Kasumi-1 (cell line): ENCODE measurements around the gene MAD1L1.

Experiments
- DNase-seq, 2 experiments: peaks; one replicate each; lab custom pipeline; 2025; lab: John Stamatoyannopoulos, UW

Gene MAD1L1

GRCh38 chr7:1787241-1787640 is 445.5 kb downstream of the MAD1L1 start:
- no peak for DNase-seq

- DNase-seq, result no peak
Observed at GRCh38 chr7:1785839-1786238, 446.9 kb downstream of the MAD1L1 start.

- no peak for DNase-seq
Observed at GRCh38 chr7:1781369-1781768, 451.4 kb downstream of the MAD1L1 start.

- no peak for DNase-seq
Observed at GRCh38 chr7:1779445-1779844, 453.3 kb downstream of the MAD1L1 start.

- no peak for DNase-seq
Observed at GRCh38 chr7:1777122-1777521, 455.6 kb downstream of the MAD1L1 start.

GRCh38 chr7:1775389-1775788 is 457.4 kb downstream of the MAD1L1 start:
- no peak for DNase-seq

- no peak for DNase-seq
Observed at GRCh38 chr7:1770331-1770730, 462.4 kb downstream of the MAD1L1 start.

GRCh38 chr7:1769286-1770200 is 463.2 kb downstream of the MAD1L1 start:
- DNase-seq, result no peak

- no peak for DNase-seq
Observed at GRCh38 chr7:1768832-1769231, 463.9 kb downstream of the MAD1L1 start.

- DNase-seq, result no peak
Observed at GRCh38 chr7:1767524-1767923, 465.2 kb downstream of the MAD1L1 start.
